HepG2 (cell line): ENCODE results near the gene FOSB.

ENCODE experiments used
- EZH2 ChIP-seq: conservative IDR thresholded peaks from 2 replicates; pipeline ENCODE4 v1.6.1; 2012; ENCODE audit warnings: mild to moderate bottlenecking, low read depth, low read length, moderate library complexity
- ISX ChIP-seq: sonication (generic); formaldehyde crosslinking; conservative IDR thresholded peaks from 2 replicates; pipeline ENCODE4 v1.5.0; 2020; ENCODE audit warnings: missing genetic modification reagents
- MAZ ChIP-seq, 2 experiments: sonication (generic) in 1 of 2; formaldehyde crosslinking in 1 of 2; IDR thresholded peaks; 2 replicates each; pipeline versions ENCODE4 v1.5.0 to v1.6.1; 2012 to 2020; ENCODE audit warnings: low read depth in 2 of 2, mild to moderate bottlenecking in 2 of 2, borderline replicate concordance in 1 of 2, improper control_type of control experiment in 1 of 2, low read length in 1 of 2, missing genetic modification reagents in 1 of 2, moderate library complexity in 1 of 2
- NFKB2 ChIP-seq: sonication (generic); formaldehyde crosslinking; IDR thresholded peaks from 2 replicates; pipeline ENCODE4 v1.4.0; 2020; ENCODE audit warnings: missing genetic modification reagents, borderline replicate concordance
- POLR2A ChIP-seq, 2 experiments: IDR thresholded peaks; 2 replicates each; pipeline ENCODE4 v1.6.1; 2011; ENCODE audit warnings: low read depth in 2 of 2, low read length in 2 of 2, mild to moderate bottlenecking in 1 of 2, moderate library complexity in 1 of 2; ENCODE audit not compliant: insufficient read depth in 1 of 2
- PTBP1 ChIP-seq: fragments of 200-400 bp; formaldehyde crosslinking; IDR thresholded peaks from 2 replicates; pipeline ENCODE4 v1.6.1; 2018; ENCODE audit warnings: low read length, low read depth; ENCODE audit not compliant: poor library complexity, severe bottlenecking
- TOE1 ChIP-seq: sonication (generic); formaldehyde crosslinking; IDR thresholded peaks from 2 replicates; pipeline ENCODE4 v1.4.0; 2020; ENCODE audit warnings: mild to moderate bottlenecking, missing genetic modification reagents
- TF ChIP-seq, protein P1 (sequence below), 2 experiments: IDR thresholded peaks; 2 replicates each; pipeline ENCODE4 v1.6.1; 2011 to 2012; ENCODE audit warnings: low read length in 2 of 2, borderline replicate concordance in 1 of 2, low read depth in 1 of 2, mild to moderate bottlenecking in 1 of 2, moderate library complexity in 1 of 2
- TF ChIP-seq, protein P2 (sequence below): sonication (generic); formaldehyde crosslinking; IDR thresholded peaks from 2 replicates; pipeline ENCODE4 v1.4.0; 2020; ENCODE audit warnings: missing genetic modification reagents
- TF ChIP-seq, protein P3 (sequence below): sonication (generic); formaldehyde crosslinking; IDR thresholded peaks from 2 replicates; pipeline ENCODE4 v1.5.0; 2020; ENCODE audit warnings: mild to moderate bottlenecking, missing genetic modification reagents, moderate library complexity

DNA sequence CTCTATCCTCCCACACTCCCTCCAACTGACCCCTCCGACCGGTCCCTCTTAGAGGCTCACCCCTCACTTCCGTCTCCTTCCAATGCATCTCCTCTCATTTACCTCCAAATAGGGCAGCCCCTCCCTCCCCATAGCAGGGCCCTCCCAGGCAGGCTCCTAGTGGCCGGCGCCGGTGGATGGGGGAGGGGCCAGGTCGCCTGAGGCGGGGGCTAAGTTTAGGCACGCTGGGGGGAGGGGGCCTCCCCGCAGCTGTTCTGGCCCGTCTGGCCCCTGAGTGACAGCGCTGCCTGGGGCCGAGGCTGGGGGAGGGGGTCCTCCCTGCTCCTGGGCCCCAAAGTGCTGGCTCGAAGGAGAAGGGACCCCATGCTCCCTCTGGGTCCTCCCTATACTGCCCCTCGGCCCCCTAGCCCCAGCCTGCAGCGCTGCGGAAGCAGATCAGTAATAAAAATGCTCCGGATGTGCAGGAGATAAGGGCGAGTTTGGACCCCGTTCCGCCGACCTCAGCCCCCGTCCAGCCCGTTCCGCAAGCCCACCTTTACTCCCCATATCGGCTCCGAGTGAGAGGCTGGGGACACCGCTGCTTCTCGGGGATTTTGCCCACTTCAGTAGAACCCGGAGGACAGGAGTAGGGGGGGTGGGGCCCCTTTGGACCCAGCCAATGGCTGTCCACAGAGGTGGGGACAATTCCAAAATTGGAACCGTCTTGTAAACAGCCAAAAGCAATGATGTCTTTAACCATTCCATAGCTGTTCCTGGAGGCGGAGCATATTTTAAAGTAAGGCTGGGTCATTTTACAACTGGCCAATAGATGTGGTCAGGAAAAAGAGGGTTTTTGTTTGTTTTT is 25.1 kb downstream of the FOSB start:
- TF ChIP-seq, protein P1, sequence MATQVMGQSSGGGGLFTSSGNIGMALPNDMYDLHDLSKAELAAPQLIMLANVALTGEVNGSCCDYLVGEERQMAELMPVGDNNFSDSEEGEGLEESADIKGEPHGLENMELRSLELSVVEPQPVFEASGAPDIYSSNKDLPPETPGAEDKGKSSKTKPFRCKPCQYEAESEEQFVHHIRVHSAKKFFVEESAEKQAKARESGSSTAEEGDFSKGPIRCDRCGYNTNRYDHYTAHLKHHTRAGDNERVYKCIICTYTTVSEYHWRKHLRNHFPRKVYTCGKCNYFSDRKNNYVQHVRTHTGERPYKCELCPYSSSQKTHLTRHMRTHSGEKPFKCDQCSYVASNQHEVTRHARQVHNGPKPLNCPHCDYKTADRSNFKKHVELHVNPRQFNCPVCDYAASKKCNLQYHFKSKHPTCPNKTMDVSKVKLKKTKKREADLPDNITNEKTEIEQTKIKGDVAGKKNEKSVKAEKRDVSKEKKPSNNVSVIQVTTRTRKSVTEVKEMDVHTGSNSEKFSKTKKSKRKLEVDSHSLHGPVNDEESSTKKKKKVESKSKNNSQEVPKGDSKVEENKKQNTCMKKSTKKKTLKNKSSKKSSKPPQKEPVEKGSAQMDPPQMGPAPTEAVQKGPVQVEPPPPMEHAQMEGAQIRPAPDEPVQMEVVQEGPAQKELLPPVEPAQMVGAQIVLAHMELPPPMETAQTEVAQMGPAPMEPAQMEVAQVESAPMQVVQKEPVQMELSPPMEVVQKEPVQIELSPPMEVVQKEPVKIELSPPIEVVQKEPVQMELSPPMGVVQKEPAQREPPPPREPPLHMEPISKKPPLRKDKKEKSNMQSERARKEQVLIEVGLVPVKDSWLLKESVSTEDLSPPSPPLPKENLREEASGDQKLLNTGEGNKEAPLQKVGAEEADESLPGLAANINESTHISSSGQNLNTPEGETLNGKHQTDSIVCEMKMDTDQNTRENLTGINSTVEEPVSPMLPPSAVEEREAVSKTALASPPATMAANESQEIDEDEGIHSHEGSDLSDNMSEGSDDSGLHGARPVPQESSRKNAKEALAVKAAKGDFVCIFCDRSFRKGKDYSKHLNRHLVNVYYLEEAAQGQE (IDR thresholded peaks at IDR 0.05; ENCODE audit: borderline replicate concordance in 1 of 2, low read depth in 1 of 2, low read length in 2 of 2), result no peak
- TF ChIP-seq NFKB2 (CRISPR knock-in tag) (no peak; the same call in 1 of the 2 replicates), TOE1 (CRISPR knock-in tag) (no peak), MAZ (IDR thresholded peaks at IDR 0.05; ENCODE audit: borderline replicate concordance, low read depth, low read length) (no peak), MAZ (CRISPR knock-in tag; IDR thresholded peaks at IDR 0.05; ENCODE audit: low read depth) (peak; percentile 36; the same call in 1 of the 2 replicates), EZH2 (no peak), ISX (CRISPR knock-in tag) (no peak), POLR2A (IDR thresholded peaks at IDR 0.05; ENCODE audit: insufficient read depth in 1 of 2, low read depth in 2 of 2, low read length in 2 of 2) (no peak), PTBP1 (no peak)
- TF ChIP-seq, protein P2, sequence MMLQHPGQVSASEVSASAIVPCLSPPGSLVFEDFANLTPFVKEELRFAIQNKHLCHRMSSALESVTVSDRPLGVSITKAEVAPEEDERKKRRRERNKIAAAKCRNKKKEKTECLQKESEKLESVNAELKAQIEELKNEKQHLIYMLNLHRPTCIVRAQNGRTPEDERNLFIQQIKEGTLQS, result no peak
- TF ChIP-seq, protein P3, sequence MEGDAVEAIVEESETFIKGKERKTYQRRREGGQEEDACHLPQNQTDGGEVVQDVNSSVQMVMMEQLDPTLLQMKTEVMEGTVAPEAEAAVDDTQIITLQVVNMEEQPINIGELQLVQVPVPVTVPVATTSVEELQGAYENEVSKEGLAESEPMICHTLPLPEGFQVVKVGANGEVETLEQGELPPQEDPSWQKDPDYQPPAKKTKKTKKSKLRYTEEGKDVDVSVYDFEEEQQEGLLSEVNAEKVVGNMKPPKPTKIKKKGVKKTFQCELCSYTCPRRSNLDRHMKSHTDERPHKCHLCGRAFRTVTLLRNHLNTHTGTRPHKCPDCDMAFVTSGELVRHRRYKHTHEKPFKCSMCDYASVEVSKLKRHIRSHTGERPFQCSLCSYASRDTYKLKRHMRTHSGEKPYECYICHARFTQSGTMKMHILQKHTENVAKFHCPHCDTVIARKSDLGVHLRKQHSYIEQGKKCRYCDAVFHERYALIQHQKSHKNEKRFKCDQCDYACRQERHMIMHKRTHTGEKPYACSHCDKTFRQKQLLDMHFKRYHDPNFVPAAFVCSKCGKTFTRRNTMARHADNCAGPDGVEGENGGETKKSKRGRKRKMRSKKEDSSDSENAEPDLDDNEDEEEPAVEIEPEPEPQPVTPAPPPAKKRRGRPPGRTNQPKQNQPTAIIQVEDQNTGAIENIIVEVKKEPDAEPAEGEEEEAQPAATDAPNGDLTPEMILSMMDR (CRISPR knock-in tag), result peak; percentile 5; the same call in 1 of the 2 replicates
